Tibial nerve (tissue), 4 donors: Measurements from ENCODE around the gene PSMC5. TPM values are rescaled to one million over a fixed set of nuclear protein-coding genes. Genes with fewer than 3 reads are reported as not detected.
A peak's percentile ranks its signal among the peaks of the same experiment; 100 is the strongest.

Experiments used
- DNase-seq, 2 donors: peaks; one replicate each; pipeline ENCODE4 v3.0.0-alpha.2; 2019; ENCODE audit warnings: low spot score in 2 of 2
- H3K27ac ChIP-seq, 4 donors: fragments of 200-600 bp; sonication (generic) in 3 of 4; one replicate each; pipeline ENCODE4 v1.5.1; 2017 to 2019; ENCODE audit warnings: mild to moderate bottlenecking in 1 of 4
- H3K27me3 ChIP-seq, 2 donors: fragments of 200-600 bp; sonication (generic) in 1 of 2; one replicate each; pipeline versions ENCODE4 v1.5.1 to v1.6.0; 2017 to 2019
- H3K36me3 ChIP-seq, 3 donors: fragments of 200-600 bp; sonication (generic); one replicate each; pipeline ENCODE4 v1.5.1; 2018 to 2019
- H3K4me1 ChIP-seq, 4 donors: fragments of 200-600 bp; sonication (generic) in 3 of 4; one replicate each; pipeline ENCODE4 v1.5.1; 2017 to 2019
- H3K4me3 ChIP-seq, 4 donors: fragments of 200-600 bp; sonication (generic) in 3 of 4; one replicate each; pipeline ENCODE4 v1.5.1; 2017 to 2019; ENCODE audit warnings: mild to moderate bottlenecking in 1 of 4, moderate library complexity in 1 of 4
- H3K9me3 ChIP-seq, 4 donors: fragments of 200-600 bp; sonication (generic) in 3 of 4; one replicate each; pipeline ENCODE4 v1.5.1; 2017 to 2019
- CTCF ChIP-seq, 5 experiments: fragments of 200-600 bp in 3 of 5; fragments of 450-650 bp in 2 of 5; sonication (generic) in 3 of 5; IDR thresholded peaks; one replicate each; pipeline ENCODE4 v1.5.1; 2016 to 2019; ENCODE audit warnings: antibody characterized with exemption in 5 of 5, mild to moderate bottlenecking in 3 of 5, moderate library complexity in 2 of 5
- EP300 ChIP-seq, 2 donors: sonication (generic); formaldehyde crosslinking; IDR thresholded peaks; one replicate each; pipeline ENCODE4 v1.6.1; 2017; ENCODE audit warnings: antibody characterized with exemption in 2 of 2, mild to moderate bottlenecking in 1 of 2
- POLR2A ChIP-seq, 2 donors: fragments of 450-650 bp; IDR thresholded peaks; one replicate each; pipeline ENCODE4 v1.6.1; 2017; ENCODE audit warnings: antibody characterized with exemption in 2 of 2, mild to moderate bottlenecking in 2 of 2, moderate library complexity in 2 of 2
- WGBS, 2 donors: methylation state at CpG; one replicate each; pipeline ENCODE4 v1.1.5; 2018; 5-methylcytosine and 5-hydroxymethylcytosine counted together
- total RNA-seq, 4 donors: library from RNA; depleted of rRNA; stranded (reverse); fragments of >200 nt; gene quantifications; one replicate each; pipeline ENCODE4 v1.1.0, GENCODE V29; 2016

PSMC5 gene
- total RNA-seq, 4 donors from 2014 or later, result 62.1 to 116 (median 103) TPM

- H3K9me3 ChIP-seq, result no peaks in the 10 kb centered on the region
- no peak overlapping the region for H3K4me3 ChIP-seq
- H3K27me3 ChIP-seq, result no peaks in the 10 kb centered on the region
- TF ChIP-seq CTCF (IDR thresholded peaks at IDR 0.05) (no peak), EP300 (IDR thresholded peaks at IDR 0.05) (no peak), POLR2A (IDR thresholded peaks at IDR 0.05) (no peak)
- WGBS, 2 donors, result 94 to 97% methylated on average over 7 of the region's 7 CpGs
- H3K4me1 ChIP-seq, result peaks cover 8 to 63% (median 43%) of the 10 kb centered on the region in 4 donors
- no peak for DNase-seq
- peaks cover 3 to 56% (median 28%) of the 10 kb centered on the region in 3 donors for H3K36me3 ChIP-seq
- peak overlapping the region; percentile 89 to 98 (median 94) for H3K27ac ChIP-seq
Observed at GRCh38 chr17:63836811-63837210, 9.6 kb downstream of the PSMC5 start.

- Histone ChIP-seq H3K27me3 (no peaks in the 10 kb centered on the region), H3K9me3 (no peaks in the 10 kb centered on the region), H3K4me1 (peaks cover 8 to 63% (median 43%) of the 10 kb centered on the region in 4 donors), H3K27ac (peak overlapping the region; percentile 89 to 98 (median 94)), H3K36me3 (peaks cover 0 to 49% (median 23%) of the 10 kb centered on the region in 3 donors), H3K4me3 (no peak overlapping the region)
- 75 to 80% methylated on average over 2 to 10 of the region's 12 CpGs for WGBS, 2 donors
- TF ChIP-seq CTCF (IDR thresholded peaks at IDR 0.05), result no peak
- no peak for TF ChIP-seq EP300 (IDR thresholded peaks at IDR 0.05)
- DNase-seq, result no peak
Observed at GRCh38 chr17:63837480-63837879, 10.2 kb downstream of the PSMC5 start.

- H3K27me3 ChIP-seq, result no peaks in the 10 kb centered on the region
- H3K4me1 ChIP-seq, result peaks cover 8 to 63% (median 43%) of the 10 kb centered on the region in 4 donors
- TF ChIP-seq EP300 (IDR thresholded peaks at IDR 0.05) (no peak), POLR2A (IDR thresholded peaks at IDR 0.05) (no peak), CTCF (IDR thresholded peaks at IDR 0.05) (no peak)
- H3K36me3 ChIP-seq, result peaks cover 0 to 43% (median 21%) of the 10 kb centered on the region in 3 donors
- H3K9me3 ChIP-seq, result no peaks in the 10 kb centered on the region
- WGBS, 2 donors, result 57 to 82% methylated on average over 4 to 5 of the region's 5 CpGs
- DNase-seq, result no peak
- peak overlapping the region in 3 of 4 donors; percentile 3 to 78 (median 28) for H3K4me3 ChIP-seq
- H3K27ac ChIP-seq, result peak overlapping the region; percentile 89 to 98 (median 94)
Observed at GRCh38 chr17:63837962-63838600, 10.8 kb downstream of the PSMC5 start.

- peaks cover 0 to 37% (median 15%) of the 10 kb centered on the region in 3 donors for H3K36me3 ChIP-seq
- TF ChIP-seq EP300 (IDR thresholded peaks at IDR 0.05), result peak; percentile 83 to 95
- peak in 1 of 2 donors; percentile 66 for TF ChIP-seq POLR2A (IDR thresholded peaks at IDR 0.05)
- peak in 1 of 5 experiments; percentile 29 for TF ChIP-seq CTCF (IDR thresholded peaks at IDR 0.05)
- no peaks in the 10 kb centered on the region for H3K27me3 ChIP-seq
- peak; percentile 97 to 98 for DNase-seq
- no peaks in the 10 kb centered on the region for H3K9me3 ChIP-seq
- H3K4me3 ChIP-seq, result peak overlapping the region; percentile 16 to 78 (median 22)
- 12 to 17% methylated on average over 5 to 7 of the region's 7 CpGs for WGBS, 2 donors
- H3K4me1 ChIP-seq, result peaks cover 8 to 68% (median 44%) of the 10 kb centered on the region in 4 donors
- H3K27ac ChIP-seq, result peak overlapping the region; percentile 89 to 98 (median 94)
Observed at GRCh38 chr17:63838631-63839171, 11.5 kb downstream of the PSMC5 start.
